SK-N-SH (cell line): Measurements from ENCODE around the gene TCP10L. TPM values are rescaled to one million over a fixed set of nuclear protein-coding genes. Genes with fewer than 3 reads are reported as not detected.

Experiments used
- CTCF ChIA-PET: fragments of 300-600, 350-600 bp; formaldehyde crosslinking; extraction: SDS; loops from one replicate; lab custom pipeline; 2021; lab: Yijun Ruan, JAX
- POLR2A ChIA-PET: fragments of 350-600 bp; sonication (Branson Sonifier 250); formaldehyde crosslinking; extraction: SDS; loops from one replicate; lab custom pipeline; 2020; ENCODE audit warnings: antibody characterized with exemption, inconsistent platforms; lab: Yijun Ruan, JAX
- DNase-seq: peaks from one replicate; pipeline ENCODE4 v3.0.0; 2012
- H2AFZ ChIP-seq: fragments of 200-600 bp; sonication (generic); 2 replicates; pipeline ENCODE4 v1.8.1; 2016; ENCODE audit warnings: antibody characterized with exemption, mild to moderate bottlenecking, low read depth
- H3F3A ChIP-seq: fragments of 200-600 bp; sonication (generic); replicated peaks from 2 replicates; pipeline ENCODE3; 2016; ENCODE audit warnings: antibody characterized with exemption, mild to moderate bottlenecking; ENCODE audit not compliant: insufficient read depth
- H3K27ac ChIP-seq, 2 experiments: fragments of 200-500 bp in 1 of 2; fragments of 200-600 bp in 1 of 2; sonication (Bioruptor generic) in 1 of 2; sonication (generic), shearing (Covaris generic) in 1 of 2; 2 replicates each; pipeline versions ENCODE4 v1.5.1 to v1.6.1; 2014 to 2016; ENCODE audit warnings: low read depth in 2 of 2, inconsistent platforms in 1 of 2, low read length in 1 of 2, mild to moderate bottlenecking in 1 of 2, mixed read lengths in 1 of 2
- H3K27me3 ChIP-seq: fragments of 200-600 bp; sonication (generic), shearing (Covaris generic); 2 replicates; pipeline ENCODE4 v1.6.1; 2016; ENCODE audit warnings: mixed run types; ENCODE audit not compliant: insufficient read depth
- H3K36me3 ChIP-seq, 2 experiments: fragments of 200-500 bp in 1 of 2; fragments of 200-600 bp in 1 of 2; sonication (Bioruptor generic) in 1 of 2; sonication (generic) in 1 of 2; replicated peaks in 1 of 2; 2 replicates each; pipeline versions ENCODE3 to v1.5.1; 2014 to 2016; ENCODE audit warnings: low read length in 1 of 2, mild to moderate bottlenecking in 1 of 2; ENCODE audit not compliant: insufficient read depth in 2 of 2, control insufficient read depth in 1 of 2
- H3K4me1 ChIP-seq, 2 experiments: fragments of 200-500 bp in 1 of 2; fragments of 200-600 bp in 1 of 2; sonication (Bioruptor generic) in 1 of 2; sonication (generic), shearing (Covaris generic) in 1 of 2; 2 replicates each; pipeline versions ENCODE4 v1.5.1 to v1.6.1; 2014 to 2016; ENCODE audit warnings: low read depth in 1 of 2, low read length in 1 of 2, mixed run types in 1 of 2; ENCODE audit not compliant: insufficient read depth in 2 of 2, control insufficient read depth in 1 of 2
- H3K4me2 ChIP-seq: fragments of 200-600 bp; sonication (generic), shearing (Covaris generic); 2 replicates; pipeline ENCODE4 v1.6.1; 2017; ENCODE audit warnings: mixed run types
- H3K4me3 ChIP-seq, 2 experiments: fragments of 200-500 bp in 1 of 2; fragments of 200-600 bp in 1 of 2; sonication (Bioruptor generic) in 1 of 2; sonication (generic), shearing (Covaris generic) in 1 of 2; 2 replicates each; pipeline versions ENCODE4 v1.5.1 to v1.8.1; 2014 to 2016; ENCODE audit warnings: low read depth in 2 of 2, inconsistent platforms in 1 of 2, low read length in 1 of 2, mild to moderate bottlenecking in 1 of 2, mixed read lengths in 1 of 2, moderate library complexity in 1 of 2
- H3K79me2 ChIP-seq: fragments of 200-600 bp; sonication (generic); 2 replicates; pipeline ENCODE4 v1.8.1; 2017; ENCODE audit warnings: mild to moderate bottlenecking; ENCODE audit not compliant: insufficient read depth
- H3K9ac ChIP-seq: fragments of 200-600 bp; sonication (generic); 2 replicates; pipeline ENCODE4 v1.6.1; 2017; ENCODE audit warnings: mixed run types
- H3K9me2 ChIP-seq: fragments of 200-600 bp; sonication (generic); 2 replicates; pipeline ENCODE4 v1.6.1; 2017; ENCODE audit warnings: mixed run types
- H3K9me3 ChIP-seq: fragments of 200-600 bp; sonication (generic); 2 replicates; pipeline ENCODE4 v1.6.1; 2017; ENCODE audit warnings: mixed run types, mild to moderate bottlenecking, moderate library complexity
- H4K20me1 ChIP-seq: fragments of 200-600 bp; sonication (generic); 2 replicates; pipeline ENCODE4 v1.6.1; 2017; ENCODE audit warnings: mild to moderate bottlenecking, mixed run types; ENCODE audit not compliant: insufficient read depth
- CTCF ChIP-seq: fragments of 200-600 bp; sonication (generic); IDR thresholded peaks from 2 replicates; pipeline ENCODE4 v1.6.1; 2017; ENCODE audit warnings: antibody characterized with exemption, mild to moderate bottlenecking, moderate library complexity
- ELF1 ChIP-seq: IDR thresholded peaks from 2 replicates; pipeline ENCODE4 v1.4.0; 2012
- EP300 ChIP-seq, 2 experiments: IDR thresholded peaks; 2 replicates each; pipeline versions ENCODE4 v1.4.0 to v1.6.1; 2012; ENCODE audit warnings: borderline replicate concordance in 1 of 2, low read depth in 1 of 2, low read length in 1 of 2
- EZH2phosphoT487 ChIP-seq: fragments of 200-600 bp; sonication (generic); IDR thresholded peaks from 2 replicates; pipeline ENCODE4 v1.6.1; 2017; ENCODE audit warnings: low read depth, mixed run types, mild to moderate bottlenecking, antibody characterized with exemption, moderate library complexity, borderline replicate concordance
- FOSL2 ChIP-seq: IDR thresholded peaks from 2 replicates; pipeline ENCODE4 v1.4.0; 2012; ENCODE audit warnings: low read depth, mild to moderate bottlenecking, moderate library complexity, borderline replicate concordance
- FOXJ3 ChIP-seq: sonication (generic); formaldehyde crosslinking; IDR thresholded peaks from 2 replicates; pipeline ENCODE4 v1.5.1; 2020; ENCODE audit warnings: mild to moderate bottlenecking, missing genetic modification reagents
- FOXM1 ChIP-seq: IDR thresholded peaks from 2 replicates; pipeline ENCODE4 v1.4.0; 2012; ENCODE audit warnings: low read depth, mild to moderate bottlenecking
- GATA2 ChIP-seq: sonication (generic); formaldehyde crosslinking; IDR thresholded peaks from 2 replicates; pipeline ENCODE4 v1.5.0; 2020; ENCODE audit warnings: mild to moderate bottlenecking, missing genetic modification reagents
- MEF2A ChIP-seq: IDR thresholded peaks from 2 replicates; pipeline ENCODE4 v1.4.0; 2012; ENCODE audit warnings: low read depth, borderline replicate concordance
- MXI1 ChIP-seq: IDR thresholded peaks from 2 replicates; pipeline ENCODE4 v1.6.1; 2012; ENCODE audit warnings: mild to moderate bottlenecking, low read depth, low read length, improper control_type of control experiment
- NFIC ChIP-seq: IDR thresholded peaks from 2 replicates; pipeline ENCODE4 v1.4.0; 2012; ENCODE audit warnings: borderline replicate concordance
- NRF1 ChIP-seq: IDR thresholded peaks from 2 replicates; pipeline ENCODE4 v1.6.1; 2012; ENCODE audit warnings: low read depth, mild to moderate bottlenecking, low read length
- PBX3 ChIP-seq: IDR thresholded peaks from 2 replicates; pipeline ENCODE4; 2012
- POLR2AphosphoS5 ChIP-seq: IDR thresholded peaks from 2 replicates; pipeline ENCODE4 v1.6.1; 2012; ENCODE audit warnings: low read depth, low read length
- RAD21 ChIP-seq: IDR thresholded peaks from 2 replicates; pipeline ENCODE4 v1.6.1; 2012; ENCODE audit warnings: mild to moderate bottlenecking, low read length
- RCOR1 ChIP-seq: fragments of 150-350 bp; IDR thresholded peaks from 2 replicates; pipeline ENCODE4 v1.6.1; 2017; ENCODE audit warnings: antibody characterized with exemption, low read length
- RFX5 ChIP-seq: IDR thresholded peaks from 2 replicates; pipeline ENCODE4 v1.6.1; 2012; ENCODE audit warnings: mild to moderate bottlenecking, improper control_type of control experiment, low read length
- RXRA ChIP-seq: IDR thresholded peaks from 2 replicates; pipeline ENCODE4 v1.4.0; 2012; ENCODE audit warnings: low read depth, mild to moderate bottlenecking, borderline replicate concordance
- SIN3A ChIP-seq: IDR thresholded peaks from 2 replicates; pipeline ENCODE4 v1.6.1; 2012; ENCODE audit warnings: low read depth, mild to moderate bottlenecking, low read length, moderate library complexity, borderline replicate concordance
- SMC3 ChIP-seq: IDR thresholded peaks from 2 replicates; pipeline ENCODE4 v1.6.1; 2012; ENCODE audit warnings: low read depth, low read length, improper control_type of control experiment
- TAF1 ChIP-seq: IDR thresholded peaks from 2 replicates; pipeline ENCODE4 v1.6.1; 2012; ENCODE audit warnings: low read depth, mild to moderate bottlenecking, low read length, moderate library complexity, borderline replicate concordance
- TCF12 ChIP-seq: IDR thresholded peaks from 2 replicates; pipeline ENCODE4 v1.4.0; 2012
- USF1 ChIP-seq: IDR thresholded peaks from 2 replicates; pipeline ENCODE4 v1.4.0; 2012; ENCODE audit warnings: low read depth, borderline replicate concordance
- YY1 ChIP-seq: IDR thresholded peaks from 2 replicates; pipeline ENCODE4 v1.4.0; 2012; ENCODE audit warnings: low read depth, mild to moderate bottlenecking
- WGBS: methylation state at CpG from one replicate; pipeline ENCODE4 v1.1.6; 2017; ENCODE audit warnings: low lambda C conversion rate; 5-methylcytosine and 5-hydroxymethylcytosine counted together
- polyA plus RNA-seq, 3 experiments: library from polyadenylated mRNA; depleted of rRNA; stranded (reverse); fragments of >200 nt; gene quantifications; 2 replicates each; pipeline ENCODE4 v1.2.3, GENCODE V29; 2012

The TCP10L gene
- polyA plus RNA-seq, 1 of the 3 experiments (the other 2 are of a cell fraction) = 0.33 TPM

GRCh38 chr21:32533053-32533452, 52.3 kb downstream of the TCP10L start:
- ChIA-PET CTCF (no interaction called here), POLR2A (no interaction called here)
- H3K36me3 ChIP-seq = no peaks in the 10 kb centered on the region
- no peak overlapping the region for H2AFZ ChIP-seq
- H3K4me3 ChIP-seq = no peak overlapping the region
- H3K9me2 ChIP-seq = no peaks in the 10 kb centered on the region
- TF ChIP-seq RFX5 (no peak), TAF1 (no peak), FOSL2 (no peak), PBX3 (no peak), SMC3 (no peak), TCF12 (no peak), SIN3A (no peak), GATA2 (CRISPR knock-in tag) (no peak), MEF2A (no peak), NRF1 (no peak), USF1 (no peak), MXI1 (no peak), RXRA (no peak), YY1 (no peak), FOXJ3 (CRISPR knock-in tag) (no peak), EZH2phosphoT487 (no peak)
- H3K79me2 ChIP-seq = no peaks in the 10 kb centered on the region
- DNase-seq = no peak
- H3F3A ChIP-seq = peaks cover 10% of the 10 kb centered on the region
- no peak overlapping the region for H3K27ac ChIP-seq
- H3K9me3 ChIP-seq = no peaks in the 10 kb centered on the region
- no peak overlapping the region for H3K9ac ChIP-seq
- H3K4me2 ChIP-seq = no peak overlapping the region
- WGBS = 78% methylated on average over 4 of the region's 4 CpGs
- no peaks in the 10 kb centered on the region for H4K20me1 ChIP-seq
- no peaks in the 10 kb centered on the region for H3K4me1 ChIP-seq
- no peaks in the 10 kb centered on the region for H3K27me3 ChIP-seq

- H4K20me1 ChIP-seq = no peaks in the 10 kb centered on the region
- no peak overlapping the region for H3K27ac ChIP-seq
- H3K4me2 ChIP-seq = no peak overlapping the region
- H3K4me3 ChIP-seq = no peak overlapping the region
- ChIA-PET CTCF (no interaction called here), POLR2A (no interaction called here)
- no peaks in the 10 kb centered on the region for H3K79me2 ChIP-seq
- no peaks in the 10 kb centered on the region for H3K27me3 ChIP-seq
- DNase-seq = no peak
- peaks cover 10% of the 10 kb centered on the region for H3F3A ChIP-seq
- H3K9ac ChIP-seq = no peak overlapping the region
- 80% methylated on average over 6 of the region's 6 CpGs for WGBS
- H3K36me3 ChIP-seq = no peaks in the 10 kb centered on the region
- no peaks in the 10 kb centered on the region for H3K4me1 ChIP-seq
- no peaks in the 10 kb centered on the region for H3K9me3 ChIP-seq
- no peaks in the 10 kb centered on the region for H3K9me2 ChIP-seq
- no peak overlapping the region for H2AFZ ChIP-seq
- TF ChIP-seq TAF1 (no peak), POLR2AphosphoS5 (no peak), MXI1 (no peak), GATA2 (CRISPR knock-in tag) (no peak), FOXM1 (no peak), TCF12 (no peak), CTCF (no peak), FOXJ3 (CRISPR knock-in tag) (no peak), NFIC (no peak), RAD21 (no peak), ELF1 (no peak), RCOR1 (no peak), FOSL2 (no peak), EP300 (IDR thresholded peaks at IDR 0.05; ENCODE audit: borderline replicate concordance in 1 of 2, low read depth in 1 of 2, low read length in 1 of 2) (no peak), YY1 (no peak)
Measured at GRCh38 chr21:32532636-32533035, 52.7 kb downstream of the TCP10L start.
